Right ventricle myocardium superior (tissue), 1 donor: ENCODE measurements around the gene PTPRG. TPM values are rescaled to one million over a fixed set of nuclear protein-coding genes. Genes with fewer than 3 reads are reported as not detected.

Source experiments
- ATAC-seq: fragments of 200-7000 bp; cut with Tn5 transposase; one replicate; pipeline ENCODE4 v1.9.1; 2020; ENCODE audit warnings: mild to moderate bottlenecking; ENCODE audit not compliant: poor library complexity
- DNase-seq: peaks from one replicate; pipeline ENCODE4 v3.0.0-alpha.2; 2020
- intact Hi-C: fragments of 100-400 bp; cut with DNase I; formaldehyde crosslinking; loops from one replicate; pipeline ENCODE4 v1.11.2; 2022
- total RNA-seq: library from RNA; stranded (reverse); fragmentation: NEBNext Ultra II Directional; extraction: Animal tissue kit (Norgen Biotek cat#: 25700); gene quantifications from one replicate; pipeline ENCODE4 v1.2.1, GENCODE V29; 2021
- donor health status: DM: no; HTN: yes; CAD: no; lungs with severe emphysema.

The PTPRG gene
- total RNA-seq, 1 donor from 2014 or later: 29.7 TPM

- no peak for DNase-seq
- ATAC-seq: no peak
- intact Hi-C loops: no loop called here
Observed at GRCh38 chr3:61579685-61580084, 18.3 kb downstream of the PTPRG start.

- ATAC-seq: no peak
- intact Hi-C loops: no loop called here
- no peak for DNase-seq
Observed at GRCh38 chr3:61580982-61581643, 19.7 kb downstream of the PTPRG start.

- ATAC-seq (peak; percentile 47), DNase-seq (no peak)
- intact Hi-C loops: no loop called here
Observed at GRCh38 chr3:61582287-61582686, 20.9 kb downstream of the PTPRG start.

GRCh38 chr3:61582846-61583245 is 21.5 kb downstream of the PTPRG start:
- intact Hi-C loops: no loop called here
- no peak for DNase-seq
- ATAC-seq: no peak

GRCh38 chr3:61583890-61584875 is 22.8 kb downstream of the PTPRG start:
- intact Hi-C loops: no loop called here
- ATAC-seq (no peak), DNase-seq (no peak)

GRCh38 chr3:61589856-61590255 is 28.5 kb downstream of the PTPRG start:
- DNase-seq (no peak), ATAC-seq (no peak)
- intact Hi-C loops: no loop called here

GRCh38 chr3:61591300-61591699 is 29.9 kb downstream of the PTPRG start:
- ATAC-seq (no peak), DNase-seq (no peak)
- intact Hi-C loops: no loop called here

GRCh38 chr3:61593446-61594029 is 32.2 kb downstream of the PTPRG start:
- DNase-seq: no peak
- ATAC-seq: no peak
- intact Hi-C loops: no loop called here

GRCh38 chr3:61594144-61594963 is 33.0 kb downstream of the PTPRG start:
- intact Hi-C loops: no loop called here
- ATAC-seq (peak; percentile 75), DNase-seq (no peak)

- intact Hi-C loops: no loop called here
- DNase-seq (no peak), ATAC-seq (no peak)
Observed at GRCh38 chr3:61594964-61595285, 33.6 kb downstream of the PTPRG start.

- intact Hi-C loops: no loop called here
- DNase-seq (no peak), ATAC-seq (peak; percentile 37)
Observed at GRCh38 chr3:61595288-61595687, 33.9 kb downstream of the PTPRG start.

- DNase-seq: no peak
- ATAC-seq: no peak
- intact Hi-C loops: no loop called here
Observed at GRCh38 chr3:61595826-61596225, 34.5 kb downstream of the PTPRG start.

- no peak for DNase-seq
- intact Hi-C loops: no loop called here
- ATAC-seq: no peak
Observed at GRCh38 chr3:61597906-61598305, 36.5 kb downstream of the PTPRG start.

- ATAC-seq (no peak), DNase-seq (no peak)
- intact Hi-C loops: no loop called here
Observed at GRCh38 chr3:61600195-61600594, 38.8 kb downstream of the PTPRG start.

GRCh38 chr3:61601831-61602230 is 40.5 kb downstream of the PTPRG start:
- intact Hi-C loops: no loop called here
- no peak for DNase-seq
- ATAC-seq: peak; percentile 89

- no peak for ATAC-seq
- intact Hi-C loops: no loop called here
- DNase-seq: no peak
Observed at GRCh38 chr3:61602466-61602865, 41.1 kb downstream of the PTPRG start.

- DNase-seq (no peak), ATAC-seq (no peak)
- intact Hi-C loops: no loop called here
Observed at GRCh38 chr3:61605589-61606175, 44.3 kb downstream of the PTPRG start.

GRCh38 chr3:61606196-61606595 is 44.8 kb downstream of the PTPRG start:
- DNase-seq: no peak
- intact Hi-C loops: no loop called here
- ATAC-seq: no peak

GRCh38 chr3:61608072-61608471 is 46.7 kb downstream of the PTPRG start:
- ATAC-seq (no peak), DNase-seq (no peak)
- intact Hi-C loops: no loop called here
